ENCODE measurements around the gene SLC12A3.

GRCh38 chr16:56941092-56941491 lies 76.1 kb downstream of the SLC12A3 start:
- TF ChIP-seq USF2 (IDR thresholded peaks at IDR 0.05; ENCODE audit: low read depth, low read length) (no peak), CTCF (conservative IDR thresholded peaks at IDR 0.05; ENCODE audit: low read depth, low read length) (no peak)
